HG03175 (cell line): ENCODE data around the gene ZXDC.

Source experiments
- ATAC-seq: cut with Tn5 transposase; IDR thresholded peaks from one replicate; pipeline ENCODE4 v1.9.1; 2021; ENCODE audit warnings: mild to moderate bottlenecking, moderate library complexity; ENCODE audit not compliant: unreplicated experiment

Gene ZXDC

GRCh38 chr3:126399756-126400155, 75.9 kb downstream of the ZXDC start:
- ATAC-seq: no peak

GRCh38 chr3:126399351-126399735, 76.3 kb downstream of the ZXDC start:
- ATAC-seq: peak; percentile 60

DNA sequence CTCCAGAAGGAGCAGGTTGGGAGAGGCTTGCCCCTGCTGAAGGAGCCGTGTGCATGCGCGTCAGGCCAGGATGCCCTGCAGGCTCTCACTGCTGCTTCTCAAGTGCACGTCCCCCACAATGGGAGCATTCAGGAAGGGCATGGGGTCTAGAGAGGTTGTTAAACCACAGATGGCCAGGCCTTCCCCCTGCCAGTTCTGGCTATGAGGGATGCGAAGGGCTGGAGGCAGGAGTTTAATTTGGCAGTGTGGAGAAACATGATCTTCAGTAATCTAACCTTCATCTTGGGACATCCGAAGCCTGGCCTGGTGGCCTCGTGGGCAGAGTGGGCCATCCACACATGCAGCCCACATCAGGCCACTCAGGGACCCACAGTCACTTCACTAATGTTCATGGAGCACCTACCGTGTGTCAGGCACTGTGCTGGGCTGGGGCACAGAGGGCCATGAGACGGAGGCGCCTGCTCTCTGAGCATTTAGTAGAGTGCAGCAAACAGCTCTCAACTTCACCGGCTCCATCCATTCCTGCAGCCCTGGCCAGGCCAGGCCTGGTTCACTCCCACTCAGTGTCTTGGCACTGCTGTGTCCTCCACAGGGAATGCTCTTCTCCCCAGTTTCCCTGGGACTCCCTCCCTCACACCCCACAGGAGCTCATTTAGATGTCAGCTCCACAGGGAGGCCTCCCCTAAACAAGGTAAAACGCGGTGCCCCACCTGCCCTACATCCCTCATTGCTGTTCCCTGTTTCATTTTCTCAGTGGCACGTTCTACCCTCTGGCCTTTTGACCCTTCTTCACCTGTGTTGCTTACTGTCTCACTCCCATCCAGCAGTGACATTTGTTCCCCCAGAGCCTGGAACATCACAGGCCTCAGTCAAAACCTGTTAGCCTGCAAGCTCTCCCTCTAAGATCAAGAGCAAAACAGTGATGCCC, 77.0 kb downstream of the ZXDC start:
- ATAC-seq: no peak

GRCh38 chr3:126397610-126398422, 77.9 kb downstream of the ZXDC start:
- ATAC-seq: no peak

DNA sequence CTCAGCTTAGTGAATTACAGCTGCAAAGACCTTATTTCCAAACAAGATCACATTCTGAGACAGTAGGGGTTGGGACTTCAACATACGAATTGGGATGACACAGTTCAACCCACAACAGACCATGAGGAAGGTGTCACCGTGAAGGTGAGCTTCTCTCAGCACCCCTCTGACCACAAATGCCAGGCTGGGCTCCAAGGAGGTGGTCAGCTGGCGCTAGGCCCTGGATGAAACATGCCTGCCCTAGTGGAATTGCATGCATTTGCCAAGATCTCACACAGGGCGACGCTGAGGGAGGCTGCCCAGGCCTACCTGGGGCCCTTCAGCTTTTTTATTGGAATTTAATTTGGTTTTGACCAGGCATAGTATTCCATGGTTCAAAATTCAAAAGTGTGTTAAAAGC, 79.2 kb downstream of the ZXDC start:
- no peak for ATAC-seq

- ATAC-seq: no peak
Measured at GRCh38 chr3:126395846-126396513, 79.7 kb downstream of the ZXDC start.

DNA sequence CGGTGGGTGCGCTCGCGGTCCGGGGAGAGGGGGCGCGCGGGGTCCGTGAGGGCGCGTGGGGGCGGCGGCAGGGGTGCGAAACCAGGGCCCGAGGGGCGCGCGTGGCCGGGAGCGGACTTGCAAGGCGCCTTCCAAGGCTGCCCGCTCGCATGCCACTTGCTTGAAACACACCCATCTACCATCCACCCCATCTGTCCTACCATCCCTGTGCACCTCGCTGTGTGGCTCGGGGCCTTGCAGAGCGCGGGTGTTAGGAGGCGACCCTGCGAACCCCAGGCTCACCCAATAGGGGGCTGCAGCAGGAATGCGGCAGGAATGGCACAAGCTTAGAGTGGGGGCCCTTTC, 80.7 kb downstream of the ZXDC start:
- no peak for ATAC-seq

- ATAC-seq: no peak
Measured at GRCh38 chr3:126394179-126394976, 81.3 kb downstream of the ZXDC start, which contains the start of gene CFAP100. Gene CFAP100, plus strand, starts transcription at chr3:126394909. Its CDS starts 1,092 bp downstream, at chr3:126396001.

- ATAC-seq: no peak
Measured at GRCh38 chr3:126393563-126393962, 82.1 kb downstream of the ZXDC start.

DNA sequence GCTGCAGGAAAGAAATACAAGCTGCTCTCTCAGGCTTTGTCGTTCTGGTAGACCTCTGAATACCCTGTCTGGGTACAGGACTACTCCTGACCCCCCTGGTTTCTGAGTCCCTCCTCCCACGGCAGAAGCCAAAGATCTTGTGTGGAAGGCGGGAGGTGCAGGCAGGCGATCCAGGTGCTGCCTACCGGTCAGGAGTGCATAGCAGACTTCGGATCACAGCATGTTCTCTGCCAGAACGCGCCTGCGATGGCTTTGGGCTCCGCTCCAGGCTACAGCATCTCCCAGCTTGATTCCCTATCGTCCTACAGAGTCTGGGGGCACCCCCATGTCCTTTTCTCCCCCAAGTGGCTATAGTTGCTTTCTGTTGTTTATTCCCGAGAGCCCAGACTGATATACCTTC, 83.4 kb downstream of the ZXDC start:
- no peak for ATAC-seq

DNA sequence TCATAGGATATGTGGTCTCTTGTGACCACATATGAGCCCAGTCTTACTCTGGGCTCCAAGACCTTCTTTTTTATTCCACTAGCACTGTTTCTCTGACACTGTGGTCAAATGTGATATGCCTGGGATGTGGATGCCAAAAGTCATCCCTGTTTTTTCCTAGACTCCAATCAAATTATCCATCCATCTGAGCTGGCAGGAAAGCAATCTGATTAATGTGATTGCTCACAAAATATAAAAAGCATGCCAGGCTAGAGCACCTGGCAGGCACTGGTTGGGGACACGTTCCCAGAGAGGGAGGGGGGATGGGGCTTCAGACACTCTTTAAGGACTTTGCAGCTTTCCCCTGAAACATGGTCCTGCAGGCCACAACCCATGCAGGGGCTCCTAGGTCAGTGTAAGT, 84.1 kb downstream of the ZXDC start:
- ATAC-seq: no peak

DNA sequence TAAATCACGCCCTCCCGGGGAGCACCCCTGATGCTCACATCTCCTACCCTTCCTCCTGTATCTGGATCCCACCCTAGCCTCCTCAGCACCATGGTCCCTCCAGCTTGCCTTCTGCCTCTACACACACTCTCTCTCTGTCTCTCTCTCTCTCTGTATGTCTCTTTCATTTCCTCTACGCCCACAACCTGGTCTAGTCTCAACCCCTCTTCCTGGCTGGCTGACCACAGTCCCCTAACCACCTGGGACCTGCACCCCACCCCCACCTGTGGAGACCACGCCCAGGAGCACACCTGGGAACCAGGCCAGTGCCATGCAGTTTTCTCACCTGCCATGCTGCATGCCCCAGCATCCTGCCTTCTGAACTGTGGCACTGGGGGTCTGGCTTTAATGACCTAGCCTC, 84.9 kb downstream of the ZXDC start:
- no peak for ATAC-seq

DNA sequence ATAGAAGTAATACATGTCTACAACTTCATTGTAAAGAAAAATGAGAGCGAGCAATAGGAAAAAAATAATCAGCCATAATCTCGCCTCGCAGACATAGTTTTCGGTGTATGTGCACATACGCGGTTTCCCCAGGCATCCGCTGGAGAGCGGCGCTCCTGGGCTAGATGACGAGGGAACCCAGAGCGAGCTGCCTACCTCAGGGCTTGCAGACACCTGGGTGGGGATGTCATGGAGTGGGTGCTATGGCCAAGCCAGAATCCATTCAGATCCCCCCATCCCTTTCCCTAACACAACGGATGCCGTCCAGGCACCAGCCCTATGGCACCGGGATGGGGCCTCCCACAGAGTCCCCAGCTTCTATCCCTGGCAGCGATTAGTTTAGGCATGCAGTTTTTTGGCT, 85.5 kb downstream of the ZXDC start:
- ATAC-seq: no peak

DNA sequence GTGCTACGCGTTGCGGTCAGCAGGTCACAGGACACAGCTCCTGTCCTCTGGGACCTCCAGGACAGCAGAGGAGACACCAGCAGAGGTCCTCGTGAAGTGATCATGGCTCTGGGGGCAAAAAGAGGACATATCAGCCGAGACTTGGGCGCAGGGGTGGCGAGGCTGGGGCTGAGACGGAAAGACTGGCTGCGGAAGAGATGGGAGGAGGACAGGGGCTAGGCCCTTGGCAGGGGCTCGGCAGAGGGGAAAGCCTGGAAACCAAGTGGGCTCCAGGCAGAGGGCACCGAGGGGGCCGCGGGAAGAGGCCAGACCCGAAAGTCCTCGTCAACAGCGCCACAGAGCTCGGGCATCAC, 85.9 kb downstream of the ZXDC start:
- no peak for ATAC-seq

DNA sequence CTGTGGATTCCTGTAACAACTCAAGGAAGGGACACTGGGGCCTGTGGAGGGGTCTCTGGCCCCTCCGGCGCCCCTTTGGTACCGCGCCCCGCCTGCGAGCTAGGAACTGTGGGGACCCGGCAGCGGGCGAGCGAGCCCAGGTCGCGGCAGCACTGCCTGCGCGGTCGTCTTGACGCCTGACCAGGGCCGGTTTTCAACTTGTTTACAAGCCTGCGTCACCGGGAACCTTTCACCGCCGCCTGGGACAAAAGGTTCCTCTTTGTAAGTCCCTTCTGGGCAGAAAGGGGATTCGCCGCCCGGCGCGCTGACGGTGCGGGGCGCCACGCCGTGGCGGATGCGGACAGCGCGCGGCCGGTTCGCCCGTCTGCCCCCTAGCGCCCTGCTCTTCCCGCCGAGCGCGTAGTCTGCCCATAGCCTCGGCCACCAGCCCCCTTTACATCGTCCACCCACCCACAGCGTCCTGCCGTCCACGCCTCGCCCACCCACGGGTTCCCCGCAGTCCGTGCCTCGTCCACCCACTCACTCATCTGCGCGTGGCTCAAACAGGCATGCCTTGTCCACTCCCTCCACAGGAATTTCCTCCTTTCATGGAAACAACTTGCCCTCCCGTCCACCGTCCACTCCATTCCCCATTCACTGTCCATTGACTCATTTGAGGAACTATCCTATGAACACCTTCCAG, 86.4 kb downstream of the ZXDC start:
- no peak for ATAC-seq
